GM12878 (cell line): ENCODE results near the gene SLC35E3. TPM values are rescaled to one million over a fixed set of nuclear protein-coding genes. Genes with fewer than 3 reads are reported as not detected.

Source experiments
- ATAC-seq: fragments of 200-7000 bp; cut with Tn5 transposase; 3 replicates; pipeline ENCODE4 v1.9.1; 2020; ENCODE audit warnings: mild to moderate bottlenecking, moderate library complexity
- BruUV-seq: library from RNA; stranded (reverse); fragments of 400-500 nt; replicated peaks from 2 replicates; lab custom pipeline; 2021; lab: Mats Ljungman, UMichigan
- CTCF ChIA-PET: fragments of 300-600 bp; sonication (Branson Sonifier 250); formaldehyde crosslinking; extraction: SDS; loops from one replicate; lab custom pipeline; 2021; ENCODE audit warnings: inconsistent platforms; lab: Yijun Ruan, JAX
- POLR2A ChIA-PET: fragments of 350-600 bp; formaldehyde crosslinking; extraction: SDS; loops from one replicate; lab custom pipeline; 2021; ENCODE audit warnings: inconsistent platforms; lab: Charles Lee
- RAD21 ChIA-PET: fragments of 300-600 bp; sonication (Branson Sonifier 250); formaldehyde crosslinking; loops from one replicate; lab custom pipeline; 2023; ENCODE audit warnings: antibody characterized with exemption; ENCODE audit not compliant: unreplicated experiment; lab: Charles Lee
- SMC1A ChIA-PET: fragments of 300-600 bp; sonication (Branson Sonifier 250); formaldehyde crosslinking; loops from one replicate; lab custom pipeline; 2023; ENCODE audit not compliant: unreplicated experiment, uncharacterized antibody; lab: Charles Lee
- DNase-seq: peaks from one replicate; pipeline ENCODE4 v3.0.0-alpha.2; 2011; ENCODE audit warnings: low read depth, low spot score
- FAIRE-seq: peaks from 3 replicates; lab custom pipeline; 2011; peaks lifted over from hg19 to GRCh38; lab: Jason Lieb, UNC
- H2AFZ ChIP-seq: 2 replicates; pipeline ENCODE4 v1.6.0; 2011; ENCODE audit warnings: low read depth, low read length, control low read depth; ENCODE audit not compliant: control insufficient read depth
- H3K27ac ChIP-seq: 2 replicates; pipeline ENCODE4 v1.5.1; 2011; ENCODE audit warnings: control low read depth; ENCODE audit not compliant: control insufficient read depth, insufficient read depth
- H3K27me3 ChIP-seq, 2 experiments: replicated peaks in 1 of 2; 2 replicates each; pipeline versions ENCODE4 v1.6.0 to v1.6.1; 2011; ENCODE audit warnings: low read length in 1 of 2; ENCODE audit not compliant: control insufficient read depth in 2 of 2, insufficient read depth in 2 of 2
- H3K36me3 ChIP-seq, 2 experiments: 2 replicates each; pipeline ENCODE4 v1.5.1; 2011; ENCODE audit warnings: low read length in 1 of 2; ENCODE audit not compliant: control insufficient read depth in 2 of 2, insufficient read depth in 2 of 2
- H3K4me1 ChIP-seq: 2 replicates; pipeline ENCODE4 v1.6.1; 2011; ENCODE audit warnings: mild to moderate bottlenecking, low read length, moderate library complexity, mixed read lengths; ENCODE audit not compliant: control insufficient read depth, insufficient read depth
- H3K4me2 ChIP-seq: 2 replicates; pipeline ENCODE4 v1.6.0; 2011; ENCODE audit warnings: control low read depth; ENCODE audit not compliant: control insufficient read depth, insufficient read depth
- H3K4me3 ChIP-seq: fragments of 200-600 bp; sonication (generic); 2 replicates; pipeline ENCODE4 v1.5.1; 2016
- H3K79me2 ChIP-seq: 2 replicates; pipeline ENCODE4 v1.6.0; 2011; ENCODE audit warnings: low read length; ENCODE audit not compliant: control insufficient read depth, insufficient read depth
- H3K9ac ChIP-seq: 2 replicates; pipeline ENCODE4 v1.8.0; 2011; ENCODE audit warnings: low read length, control low read depth, mixed read lengths; ENCODE audit not compliant: control insufficient read depth, insufficient read depth
- H3K9me3 ChIP-seq: replicated peaks from 3 replicates; pipeline ENCODE4 v1.5.1; 2011; ENCODE audit warnings: mild to moderate bottlenecking, low read length; ENCODE audit not compliant: control insufficient read depth, insufficient read depth
- H4K20me1 ChIP-seq: 2 replicates; pipeline ENCODE4 v1.6.0; 2011; ENCODE audit not compliant: control insufficient read depth, insufficient read depth
- FOS ChIP-seq: IDR thresholded peaks from 3 replicates; pipeline ENCODE4 v1.6.1; 2011; ENCODE audit warnings: borderline replicate concordance; ENCODE audit not compliant: insufficient read length; ENCODE audit errors: extremely low read depth
- GABPA ChIP-seq: IDR thresholded peaks from 2 replicates; pipeline ENCODE4 v1.6.1; 2014; ENCODE audit warnings: antibody characterized with exemption, low read depth, mild to moderate bottlenecking, inconsistent platforms
- JUNB ChIP-seq: IDR thresholded peaks from 2 replicates; pipeline ENCODE4 v1.6.1; 2016; ENCODE audit warnings: antibody characterized with exemption, mild to moderate bottlenecking
- NBN ChIP-seq: fragments of 450-650 bp; IDR thresholded peaks from 2 replicates; pipeline ENCODE4 v1.6.1; 2016
- POLR2AphosphoS5 ChIP-seq: IDR thresholded peaks from 2 replicates; pipeline ENCODE4 v1.6.1; 2011; ENCODE audit warnings: mild to moderate bottlenecking, low read length, inconsistent platforms
- STAT3 ChIP-seq: IDR thresholded peaks from 2 replicates; pipeline ENCODE4 v1.6.1; 2011; ENCODE audit warnings: low read depth, low read length, improper control_type of control experiment
- SUPT20H ChIP-seq: IDR thresholded peaks from 2 replicates; pipeline ENCODE4 v1.6.1; 2011; ENCODE audit warnings: low read depth, mild to moderate bottlenecking, low read length, moderate library complexity, borderline replicate concordance; ENCODE audit not compliant: control insufficient read depth
- WGBS: methylation state at CpG from one replicate; pipeline ENCODE4 v1.1.6; 2016; ENCODE audit warnings: low lambda C conversion rate; ENCODE audit not compliant: insufficient replicate concordance, insufficient coverage; ENCODE audit errors: missing lambda C conversion rate; 5-methylcytosine and 5-hydroxymethylcytosine counted together
- in situ Hi-C: fragments of 300-500 bp; cut with MboI; formaldehyde crosslinking; loops from 9 replicates; pipeline ENCODE4 v1.14.3; 2018; ENCODE audit warnings: mixed read lengths
- intact Hi-C: fragments of 100-400 bp; cut with micrococcal nuclease; formaldehyde crosslinking; loops from one replicate; pipeline ENCODE4 v1.14.2; 2022; ENCODE audit not compliant: unreplicated experiment
- polyA plus RNA-seq, 11 experiments: library from polyadenylated mRNA; depleted of rRNA in 4 of 11; unstranded in 6 of 11; stranded (reverse) in 5 of 11; fragments of >200 nt; fragmentation: Nextera tagmentation in 4 of 11; fragmentation: Illumina TruSeq in 1 of 11; extraction: Ambion mirVana in 4 of 11; extraction: Trizol in 1 of 11; gene quantifications; 1 replicate in 1 of 11; 2 replicates in 10 of 11; pipeline versions ENCODE4 v1.2.1 to v1.2.3, GENCODE V29; 2011 to 2016; ENCODE audit warnings: inconsistent platforms in 2 of 11, missing spikeins in 2 of 11, low read depth in 1 of 11
- total RNA-seq, 4 experiments: library from RNA; depleted of rRNA in 3 of 4; stranded (reverse); fragments of >200 nt in 3 of 4; fragmentation: Illumina TruSeq in 1 of 4; extraction: Trizol in 1 of 4; gene quantifications; 2 replicates each; pipeline versions ENCODE4 v1.2.1 to v1.2.3, GENCODE V29; 2013 to 2021
- TF ChIP-seq, protein P1 (sequence below): IDR thresholded peaks from 2 replicates; pipeline ENCODE4 v1.6.1; 2012; ENCODE audit warnings: improper control_type of control experiment, low read depth, low read length; ENCODE audit not compliant: insufficient replicate concordance
- TF ChIP-seq, protein P2 (sequence below): fragments of 450-650 bp; IDR thresholded peaks from 2 replicates; pipeline ENCODE4 v1.6.1; 2017; ENCODE audit warnings: low read depth, mild to moderate bottlenecking, moderate library complexity
- TF ChIP-seq, protein P3 (sequence below): fragments of 450-650 bp; IDR thresholded peaks from 2 replicates; pipeline ENCODE4 v1.6.1; 2016; ENCODE audit warnings: mild to moderate bottlenecking
- TF ChIP-seq, protein P4 (sequence below): IDR thresholded peaks from 2 replicates; pipeline ENCODE4 v1.6.1; 2012; ENCODE audit warnings: low read depth, low read length, improper control_type of control experiment

Gene SLC35E3
- total and polyA plus RNA-seq, 10 of the 15 experiments (the other 5 are each of a cell fraction or from before 2014, with no cell fraction given), result 3.6 to 19.8 (median 6.1) TPM

DNA sequence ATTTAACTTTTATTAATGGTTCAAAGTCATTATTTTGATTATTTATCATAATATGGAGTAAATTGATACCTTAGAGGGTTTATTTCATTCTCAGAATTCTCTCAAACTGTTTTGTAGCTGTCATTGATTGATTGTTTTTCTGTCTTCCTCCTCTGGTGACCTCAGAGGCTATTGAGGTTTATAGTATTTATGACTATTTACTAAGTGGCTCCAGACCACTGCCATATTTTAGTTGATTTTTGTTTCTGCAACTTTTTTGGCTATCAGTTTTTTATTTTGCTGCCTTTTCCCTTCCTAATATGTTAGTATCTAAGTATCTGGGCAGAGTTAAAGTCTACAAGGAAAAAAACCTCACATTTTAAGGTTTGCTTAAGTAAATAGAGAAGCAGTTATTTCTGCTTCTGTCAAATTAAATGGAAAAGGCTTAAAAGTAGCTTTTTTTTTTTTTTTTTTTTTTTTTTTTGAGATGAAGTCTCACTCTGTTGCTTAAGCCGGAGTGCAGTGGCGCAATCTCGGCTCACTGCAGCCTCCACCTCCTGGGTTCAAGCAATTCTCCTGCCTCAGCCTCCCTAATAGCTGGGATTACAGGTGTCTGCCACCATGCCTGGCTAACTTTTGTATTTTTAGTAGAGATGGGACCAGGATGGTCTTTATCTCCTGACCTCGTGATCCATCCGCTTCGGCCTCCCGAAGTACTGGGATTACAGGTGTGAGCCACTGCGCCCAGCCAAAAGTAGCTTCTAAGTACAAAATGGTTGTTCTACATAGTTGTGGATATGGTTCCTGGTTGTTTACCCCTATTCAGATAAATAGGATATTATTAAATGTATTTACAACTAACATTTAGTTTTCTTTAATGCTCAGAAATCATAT, 70.2 kb downstream of the SLC35E3 start:
- no peaks in the 10 kb centered on the region for H3K27me3 ChIP-seq
- H2AFZ ChIP-seq, result no peak overlapping the region
- ChIA-PET POLR2A (interaction anchor here (0.5 to 1.2 kb wide), 5 partner anchors 8 to 340 kb away, joined by 3 to 5 read pairs (median 4); partner anchors contain the start of gene MDM2), CTCF (interaction anchor here (0.5 to 12.4 kb wide), 4 partner anchors 9 to 170 kb away, joined by 3 to 156 read pairs (median 5); partner anchors contain the start of gene MDM2), RAD21 (interaction anchor here (1.9 kb wide), 1 partner anchor 14 kb away, joined by 7 read pairs; no protein-coding TSS in a partner anchor), SMC1A (interaction anchor here (0.8 to 4.6 kb wide), 5 partner anchors 7 to 70 kb away, joined by 3 to 20 read pairs (median 3); partner anchors contain the start of gene SLC35E3)
- BruUV-seq, result no TSS peak
- no peak overlapping the region for H3K9ac ChIP-seq
- H3K4me1 ChIP-seq, result no peaks in the 10 kb centered on the region
- no peak overlapping the region; the same call in 1 of the 2 replicates for H3K4me2 ChIP-seq
- H3K36me3 ChIP-seq, result peaks cover 3 to 52% of the 10 kb centered on the region in 2 experiments
- no peaks in the 10 kb centered on the region for H3K9me3 ChIP-seq
- intact Hi-C loops, result no loop called here
- 94% methylated on average over 8 of the region's 8 CpGs for WGBS
- no peak for DNase-seq
- H3K4me3 ChIP-seq, result no peak overlapping the region
- 0 out of 3 replicates have a peak, but pooled peaks have one; percentile 10 for ATAC-seq
- in situ Hi-C loops, result no loop called here
- no peaks in the 10 kb centered on the region; the same call in 1 of the 2 replicates for H4K20me1 ChIP-seq
- peaks cover 73% of the 10 kb centered on the region for H3K79me2 ChIP-seq
- no peak overlapping the region for H3K27ac ChIP-seq
- FAIRE-seq, result no peak
- TF ChIP-seq, protein P1, sequence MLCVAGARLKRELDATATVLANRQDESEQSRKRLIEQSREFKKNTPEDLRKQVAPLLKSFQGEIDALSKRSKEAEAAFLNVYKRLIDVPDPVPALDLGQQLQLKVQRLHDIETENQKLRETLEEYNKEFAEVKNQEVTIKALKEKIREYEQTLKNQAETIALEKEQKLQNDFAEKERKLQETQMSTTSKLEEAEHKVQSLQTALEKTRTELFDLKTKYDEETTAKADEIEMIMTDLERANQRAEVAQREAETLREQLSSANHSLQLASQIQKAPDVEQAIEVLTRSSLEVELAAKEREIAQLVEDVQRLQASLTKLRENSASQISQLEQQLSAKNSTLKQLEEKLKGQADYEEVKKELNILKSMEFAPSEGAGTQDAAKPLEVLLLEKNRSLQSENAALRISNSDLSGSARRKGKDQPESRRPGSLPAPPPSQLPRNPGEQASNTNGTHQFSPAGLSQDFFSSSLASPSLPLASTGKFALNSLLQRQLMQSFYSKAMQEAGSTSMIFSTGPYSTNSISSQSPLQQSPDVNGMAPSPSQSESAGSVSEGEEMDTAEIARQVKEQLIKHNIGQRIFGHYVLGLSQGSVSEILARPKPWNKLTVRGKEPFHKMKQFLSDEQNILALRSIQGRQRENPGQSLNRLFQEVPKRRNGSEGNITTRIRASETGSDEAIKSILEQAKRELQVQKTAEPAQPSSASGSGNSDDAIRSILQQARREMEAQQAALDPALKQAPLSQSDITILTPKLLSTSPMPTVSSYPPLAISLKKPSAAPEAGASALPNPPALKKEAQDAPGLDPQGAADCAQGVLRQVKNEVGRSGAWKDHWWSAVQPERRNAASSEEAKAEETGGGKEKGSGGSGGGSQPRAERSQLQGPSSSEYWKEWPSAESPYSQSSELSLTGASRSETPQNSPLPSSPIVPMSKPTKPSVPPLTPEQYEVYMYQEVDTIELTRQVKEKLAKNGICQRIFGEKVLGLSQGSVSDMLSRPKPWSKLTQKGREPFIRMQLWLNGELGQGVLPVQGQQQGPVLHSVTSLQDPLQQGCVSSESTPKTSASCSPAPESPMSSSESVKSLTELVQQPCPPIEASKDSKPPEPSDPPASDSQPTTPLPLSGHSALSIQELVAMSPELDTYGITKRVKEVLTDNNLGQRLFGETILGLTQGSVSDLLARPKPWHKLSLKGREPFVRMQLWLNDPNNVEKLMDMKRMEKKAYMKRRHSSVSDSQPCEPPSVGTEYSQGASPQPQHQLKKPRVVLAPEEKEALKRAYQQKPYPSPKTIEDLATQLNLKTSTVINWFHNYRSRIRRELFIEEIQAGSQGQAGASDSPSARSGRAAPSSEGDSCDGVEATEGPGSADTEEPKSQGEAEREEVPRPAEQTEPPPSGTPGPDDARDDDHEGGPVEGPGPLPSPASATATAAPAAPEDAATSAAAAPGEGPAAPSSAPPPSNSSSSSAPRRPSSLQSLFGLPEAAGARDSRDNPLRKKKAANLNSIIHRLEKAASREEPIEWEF, result no peak
- TF ChIP-seq SUPT20H, result no peak
- no peak for TF ChIP-seq JUNB
- no peak for TF ChIP-seq STAT3
- TF ChIP-seq FOS, result no peak
- TF ChIP-seq GABPA, result no peak
- TF ChIP-seq, protein P2, sequence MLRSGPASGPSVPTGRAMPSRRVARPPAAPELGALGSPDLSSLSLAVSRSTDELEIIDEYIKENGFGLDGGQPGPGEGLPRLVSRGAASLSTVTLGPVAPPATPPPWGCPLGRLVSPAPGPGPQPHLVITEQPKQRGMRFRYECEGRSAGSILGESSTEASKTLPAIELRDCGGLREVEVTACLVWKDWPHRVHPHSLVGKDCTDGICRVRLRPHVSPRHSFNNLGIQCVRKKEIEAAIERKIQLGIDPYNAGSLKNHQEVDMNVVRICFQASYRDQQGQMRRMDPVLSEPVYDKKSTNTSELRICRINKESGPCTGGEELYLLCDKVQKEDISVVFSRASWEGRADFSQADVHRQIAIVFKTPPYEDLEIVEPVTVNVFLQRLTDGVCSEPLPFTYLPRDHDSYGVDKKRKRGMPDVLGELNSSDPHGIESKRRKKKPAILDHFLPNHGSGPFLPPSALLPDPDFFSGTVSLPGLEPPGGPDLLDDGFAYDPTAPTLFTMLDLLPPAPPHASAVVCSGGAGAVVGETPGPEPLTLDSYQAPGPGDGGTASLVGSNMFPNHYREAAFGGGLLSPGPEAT, result no peak
- TF ChIP-seq POLR2AphosphoS5, result peak; percentile 73; the same call in 1 of the 2 replicates
- TF ChIP-seq, protein P3, sequence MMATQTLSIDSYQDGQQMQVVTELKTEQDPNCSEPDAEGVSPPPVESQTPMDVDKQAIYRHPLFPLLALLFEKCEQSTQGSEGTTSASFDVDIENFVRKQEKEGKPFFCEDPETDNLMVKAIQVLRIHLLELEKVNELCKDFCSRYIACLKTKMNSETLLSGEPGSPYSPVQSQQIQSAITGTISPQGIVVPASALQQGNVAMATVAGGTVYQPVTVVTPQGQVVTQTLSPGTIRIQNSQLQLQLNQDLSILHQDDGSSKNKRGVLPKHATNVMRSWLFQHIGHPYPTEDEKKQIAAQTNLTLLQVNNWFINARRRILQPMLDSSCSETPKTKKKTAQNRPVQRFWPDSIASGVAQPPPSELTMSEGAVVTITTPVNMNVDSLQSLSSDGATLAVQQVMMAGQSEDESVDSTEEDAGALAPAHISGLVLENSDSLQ, result peak; percentile 84
- TF ChIP-seq, protein P4, sequence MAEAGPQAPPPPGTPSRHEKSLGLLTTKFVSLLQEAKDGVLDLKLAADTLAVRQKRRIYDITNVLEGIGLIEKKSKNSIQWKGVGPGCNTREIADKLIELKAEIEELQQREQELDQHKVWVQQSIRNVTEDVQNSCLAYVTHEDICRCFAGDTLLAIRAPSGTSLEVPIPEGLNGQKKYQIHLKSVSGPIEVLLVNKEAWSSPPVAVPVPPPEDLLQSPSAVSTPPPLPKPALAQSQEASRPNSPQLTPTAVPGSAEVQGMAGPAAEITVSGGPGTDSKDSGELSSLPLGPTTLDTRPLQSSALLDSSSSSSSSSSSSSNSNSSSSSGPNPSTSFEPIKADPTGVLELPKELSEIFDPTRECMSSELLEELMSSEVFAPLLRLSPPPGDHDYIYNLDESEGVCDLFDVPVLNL, result no peak
- no peak for TF ChIP-seq NBN
